MM.1S (cell line): ENCODE measurements around the gene ASPN.

ENCODE experiments used
- DNase-seq: peaks from one replicate; pipeline ENCODE4 v3.0.0-alpha.2; 2015
- H2AFZ ChIP-seq: fragments of 300-600 bp; sonication (generic); 2 replicates; pipeline ENCODE4 v1.6.0; 2016; ENCODE audit warnings: antibody characterized with exemption, low read length
- H3F3A ChIP-seq: fragments of 300-600 bp; sonication (generic); 2 replicates; pipeline ENCODE4 v1.6.1; 2016; ENCODE audit warnings: mild to moderate bottlenecking, antibody characterized with exemption, low read length, moderate library complexity, mixed read lengths; ENCODE audit not compliant: insufficient read depth
- H3K27ac ChIP-seq: fragments of 300-600 bp; sonication (generic); 2 replicates; pipeline ENCODE4 v1.5.1; 2016; ENCODE audit warnings: mild to moderate bottlenecking, low read length
- H3K27me3 ChIP-seq: fragments of 300-600 bp; sonication (generic); replicated peaks from 2 replicates; pipeline ENCODE4 v1.6.0; 2016; ENCODE audit warnings: low read length; ENCODE audit not compliant: insufficient read depth
- H3K36me3 ChIP-seq: fragments of 300-600 bp; sonication (generic); replicated peaks from 2 replicates; pipeline ENCODE4 v1.6.1; 2016; ENCODE audit warnings: mild to moderate bottlenecking, low read length, mixed read lengths; ENCODE audit not compliant: insufficient read depth
- H3K4me1 ChIP-seq: fragments of 300-600 bp; sonication (generic); 2 replicates; pipeline ENCODE4 v1.6.1; 2016; ENCODE audit warnings: low read length, mixed read lengths
- H3K4me2 ChIP-seq: fragments of 300-600 bp; sonication (generic); 2 replicates; pipeline ENCODE4 v1.6.0; 2016; ENCODE audit warnings: low read depth, low read length
- H3K4me3 ChIP-seq: fragments of 300-600 bp; sonication (generic); 2 replicates; pipeline ENCODE4 v1.5.1; 2016; ENCODE audit warnings: low read length, mixed read lengths
- H3K79me2 ChIP-seq: fragments of 300-600 bp; sonication (generic); 2 replicates; pipeline ENCODE4 v1.6.1; 2016; ENCODE audit warnings: mixed run types, low read length, mixed read lengths
- H3K9ac ChIP-seq: fragments of 300-600 bp; sonication (generic); 2 replicates; pipeline ENCODE4 v1.6.1; 2016; ENCODE audit warnings: low read length, mixed read lengths
- H3K9me2 ChIP-seq: fragments of 300-600 bp; sonication (generic); replicated peaks from 2 replicates; pipeline ENCODE4 v1.6.1; 2016; ENCODE audit warnings: mild to moderate bottlenecking, low read length, mixed read lengths; ENCODE audit not compliant: insufficient read depth
- H3K9me3 ChIP-seq: fragments of 300-600 bp; sonication (generic); replicated peaks from 2 replicates; pipeline ENCODE4 v1.6.1; 2016; ENCODE audit warnings: mild to moderate bottlenecking, low read length, mixed read lengths; ENCODE audit not compliant: insufficient read depth
- H4K20me1 ChIP-seq: fragments of 300-600 bp; sonication (generic); 2 replicates; pipeline ENCODE4 v1.6.1; 2016; ENCODE audit warnings: mild to moderate bottlenecking, low read length, moderate library complexity, mixed read lengths; ENCODE audit not compliant: insufficient read depth
- EZH2 ChIP-seq: fragments of 300-600 bp; sonication (generic); optimal IDR thresholded peaks from 2 replicates; pipeline ENCODE3; 2017; ENCODE audit warnings: low read depth, mild to moderate bottlenecking, antibody characterized with exemption, low read length, mixed read lengths
- EZH2phosphoT487 ChIP-seq: fragments of 300-600 bp; sonication (generic); IDR thresholded peaks from 2 replicates; pipeline ENCODE4 v1.6.1; 2018; ENCODE audit warnings: antibody characterized with exemption, low read length
- TF ChIP-seq, protein P1 (sequence below): fragments of 300-600 bp; sonication (generic); IDR thresholded peaks from 2 replicates; pipeline ENCODE4 v1.5.1; 2016; ENCODE audit warnings: antibody characterized with exemption, low read length, mixed read lengths

ASPN gene

DNA sequence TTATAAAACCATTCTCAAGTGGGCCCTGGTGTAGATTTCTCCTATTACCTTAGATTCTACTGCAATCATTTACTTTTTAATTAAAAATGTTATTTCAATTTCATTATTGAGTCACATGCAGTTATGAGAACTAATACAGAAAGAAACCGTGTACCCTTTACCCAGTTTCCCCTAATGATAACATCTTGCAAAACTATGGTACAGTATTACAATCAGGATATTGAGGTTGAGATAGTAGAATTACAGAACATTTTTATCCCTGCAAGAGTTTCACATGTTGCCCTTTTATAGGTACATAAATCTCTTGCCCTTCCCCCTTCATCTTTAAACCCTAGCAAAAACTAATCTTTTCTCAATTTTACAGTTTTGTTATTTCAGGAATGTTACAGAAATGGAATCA is 47.0 kb downstream of the ASPN start:
- DNase-seq = no peak
- Histone ChIP-seq H3K36me3 (no peaks in the 10 kb centered on the region), H3K4me2 (no peak overlapping the region), H3K9me3 (no peaks in the 10 kb centered on the region), H3K9me2 (no peaks in the 10 kb centered on the region), H4K20me1 (no peaks in the 10 kb centered on the region), H3F3A (no peaks in the 10 kb centered on the region), H3K27me3 (no peaks in the 10 kb centered on the region), H3K4me3 (no peak overlapping the region), H3K79me2 (no peaks in the 10 kb centered on the region), H3K4me1 (no peaks in the 10 kb centered on the region), H2AFZ (no peak overlapping the region), H3K27ac (no peak overlapping the region), H3K9ac (no peak overlapping the region)
- TF ChIP-seq, protein P1, sequence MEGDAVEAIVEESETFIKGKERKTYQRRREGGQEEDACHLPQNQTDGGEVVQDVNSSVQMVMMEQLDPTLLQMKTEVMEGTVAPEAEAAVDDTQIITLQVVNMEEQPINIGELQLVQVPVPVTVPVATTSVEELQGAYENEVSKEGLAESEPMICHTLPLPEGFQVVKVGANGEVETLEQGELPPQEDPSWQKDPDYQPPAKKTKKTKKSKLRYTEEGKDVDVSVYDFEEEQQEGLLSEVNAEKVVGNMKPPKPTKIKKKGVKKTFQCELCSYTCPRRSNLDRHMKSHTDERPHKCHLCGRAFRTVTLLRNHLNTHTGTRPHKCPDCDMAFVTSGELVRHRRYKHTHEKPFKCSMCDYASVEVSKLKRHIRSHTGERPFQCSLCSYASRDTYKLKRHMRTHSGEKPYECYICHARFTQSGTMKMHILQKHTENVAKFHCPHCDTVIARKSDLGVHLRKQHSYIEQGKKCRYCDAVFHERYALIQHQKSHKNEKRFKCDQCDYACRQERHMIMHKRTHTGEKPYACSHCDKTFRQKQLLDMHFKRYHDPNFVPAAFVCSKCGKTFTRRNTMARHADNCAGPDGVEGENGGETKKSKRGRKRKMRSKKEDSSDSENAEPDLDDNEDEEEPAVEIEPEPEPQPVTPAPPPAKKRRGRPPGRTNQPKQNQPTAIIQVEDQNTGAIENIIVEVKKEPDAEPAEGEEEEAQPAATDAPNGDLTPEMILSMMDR = no peak
- TF ChIP-seq EZH2 = no peak
- TF ChIP-seq EZH2phosphoT487 = no peak

DNA sequence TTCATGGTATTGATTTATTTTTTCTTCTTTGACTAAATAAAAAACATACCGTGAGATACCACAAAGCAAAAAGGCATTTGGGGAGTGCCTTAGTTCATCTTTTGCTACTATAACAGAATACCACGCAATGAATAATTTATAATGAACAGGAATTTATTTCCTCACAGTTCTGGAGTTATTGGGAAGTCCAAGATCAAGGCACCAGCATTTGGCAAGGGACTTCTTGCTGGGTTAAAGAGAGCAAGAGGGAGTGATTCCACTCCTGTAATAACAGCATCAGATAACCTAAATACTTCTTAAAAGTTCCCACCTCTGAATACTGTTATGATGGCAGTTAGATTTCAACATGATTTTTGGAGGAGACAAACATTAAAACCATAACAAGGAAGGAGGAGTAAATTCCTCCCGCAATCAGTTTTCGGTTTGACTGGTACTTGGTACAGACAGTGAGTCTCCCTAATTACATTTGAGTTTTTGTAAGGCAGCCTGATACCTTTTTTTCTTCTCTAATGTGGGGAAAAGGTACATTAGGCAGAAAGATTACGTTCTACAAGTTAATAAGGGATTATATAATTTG is 49.2 kb downstream of the ASPN start:
- no peaks in the 10 kb centered on the region for H3K79me2 ChIP-seq

DNA sequence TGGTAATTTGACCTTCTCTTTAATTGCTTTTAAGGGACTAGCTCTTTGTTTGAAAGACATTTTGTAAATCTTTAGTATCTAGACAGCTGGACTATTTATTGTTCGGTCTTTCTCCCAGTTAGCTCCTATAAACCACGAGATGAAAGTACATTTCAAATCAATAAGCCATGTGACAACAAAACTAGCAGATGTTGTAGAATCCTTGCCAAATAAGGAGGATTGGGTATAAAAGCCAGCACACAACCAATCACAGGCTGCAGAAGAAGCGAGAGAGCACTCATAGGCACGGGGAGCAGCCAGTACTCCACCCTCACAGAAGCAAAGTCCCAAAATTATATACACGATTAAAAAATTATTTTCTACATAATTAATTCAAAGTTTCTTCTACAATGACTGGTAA is 50.0 kb downstream of the ASPN start:
- Histone ChIP-seq H3F3A (no peaks in the 10 kb centered on the region), H3K9me3 (no peaks in the 10 kb centered on the region), H3K4me3 (no peak overlapping the region), H4K20me1 (no peaks in the 10 kb centered on the region), H3K27ac (no peak overlapping the region), H3K36me3 (no peaks in the 10 kb centered on the region), H3K27me3 (no peaks in the 10 kb centered on the region), H2AFZ (no peak overlapping the region), H3K79me2 (no peaks in the 10 kb centered on the region), H3K4me1 (no peaks in the 10 kb centered on the region), H3K9ac (no peak overlapping the region), H3K4me2 (no peak overlapping the region), H3K9me2 (no peaks in the 10 kb centered on the region)
- no peak for DNase-seq
- TF ChIP-seq EZH2 (no peak), EZH2phosphoT487 (no peak)
- TF ChIP-seq, protein P1 = no peak

More for the DNA sequence above, 49.2 kb downstream of the ASPN start:
- Histone ChIP-seq H3K4me2 (no peak overlapping the region), H3K27me3 (no peaks in the 10 kb centered on the region), H4K20me1 (no peaks in the 10 kb centered on the region), H3K9me2 (no peaks in the 10 kb centered on the region), H2AFZ (no peak overlapping the region), H3K4me1 (no peaks in the 10 kb centered on the region), H3F3A (no peaks in the 10 kb centered on the region), H3K4me3 (no peak overlapping the region), H3K9me3 (no peaks in the 10 kb centered on the region), H3K27ac (no peak overlapping the region), H3K36me3 (no peaks in the 10 kb centered on the region), H3K9ac (no peak overlapping the region)
- TF ChIP-seq, protein P1 = no peak
- TF ChIP-seq EZH2phosphoT487 = no peak
- TF ChIP-seq EZH2 = no peak
- DNase-seq = no peak
